ENCODE measurements around the gene GJE1. TPM values are rescaled to one million over a fixed set of nuclear protein-coding genes. Genes with fewer than 3 reads are reported as not detected.

GJE1 gene
- total RNA-seq, 4 donors from 2014 or later: not detected

Other genes with a start within 250 kb of the GJE1 start
- 1 to 10 TPM in 1 of 4 donors, not detected in 3; 1.1 TPM for gene NMBR, start 14.2 kb downstream of the GJE1 start, total RNA-seq
- 10 to 100 TPM; 33.6 to 55.3 (median 36.2) TPM for gene VTA1, start 14.3 kb downstream of the GJE1 start, total RNA-seq
- 10 to 100 TPM; 35.4 to 59.9 (median 39.1) TPM for gene ADGRG6, start 169.1 kb downstream of the GJE1 start, total RNA-seq